GM12801 (cell line): ENCODE results near the gene VSTM4.

Source experiments
- TF ChIP-seq, protein P1 (sequence below): IDR thresholded peaks from one replicate; pipeline ENCODE4 v1.5.1; 2011; ENCODE audit warnings: control low read depth; ENCODE audit not compliant: insufficient read length; ENCODE audit errors: extremely low read depth

Gene VSTM4

DNA sequence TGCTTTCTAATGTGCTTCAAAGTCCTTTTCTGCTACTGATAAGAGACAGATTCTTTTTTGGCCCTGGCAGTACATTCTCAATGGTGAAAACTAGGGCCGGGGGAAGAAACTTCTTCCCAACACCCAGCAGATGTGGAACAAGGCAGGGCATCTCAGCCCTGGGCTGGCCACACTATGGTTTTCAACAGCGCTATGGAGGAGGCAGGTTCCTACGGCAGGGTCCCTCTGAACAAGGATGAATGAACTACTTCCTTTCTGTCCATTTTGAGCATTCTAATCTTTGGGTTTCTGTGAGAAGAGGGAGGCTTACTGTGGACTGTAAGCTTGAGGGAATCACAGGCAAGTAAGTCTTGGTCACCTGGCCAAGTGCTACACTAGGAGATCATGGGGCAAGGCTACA lies 78.7 kb downstream of the VSTM4 start:
- TF ChIP-seq, protein P1, sequence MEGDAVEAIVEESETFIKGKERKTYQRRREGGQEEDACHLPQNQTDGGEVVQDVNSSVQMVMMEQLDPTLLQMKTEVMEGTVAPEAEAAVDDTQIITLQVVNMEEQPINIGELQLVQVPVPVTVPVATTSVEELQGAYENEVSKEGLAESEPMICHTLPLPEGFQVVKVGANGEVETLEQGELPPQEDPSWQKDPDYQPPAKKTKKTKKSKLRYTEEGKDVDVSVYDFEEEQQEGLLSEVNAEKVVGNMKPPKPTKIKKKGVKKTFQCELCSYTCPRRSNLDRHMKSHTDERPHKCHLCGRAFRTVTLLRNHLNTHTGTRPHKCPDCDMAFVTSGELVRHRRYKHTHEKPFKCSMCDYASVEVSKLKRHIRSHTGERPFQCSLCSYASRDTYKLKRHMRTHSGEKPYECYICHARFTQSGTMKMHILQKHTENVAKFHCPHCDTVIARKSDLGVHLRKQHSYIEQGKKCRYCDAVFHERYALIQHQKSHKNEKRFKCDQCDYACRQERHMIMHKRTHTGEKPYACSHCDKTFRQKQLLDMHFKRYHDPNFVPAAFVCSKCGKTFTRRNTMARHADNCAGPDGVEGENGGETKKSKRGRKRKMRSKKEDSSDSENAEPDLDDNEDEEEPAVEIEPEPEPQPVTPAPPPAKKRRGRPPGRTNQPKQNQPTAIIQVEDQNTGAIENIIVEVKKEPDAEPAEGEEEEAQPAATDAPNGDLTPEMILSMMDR: no peak

DNA sequence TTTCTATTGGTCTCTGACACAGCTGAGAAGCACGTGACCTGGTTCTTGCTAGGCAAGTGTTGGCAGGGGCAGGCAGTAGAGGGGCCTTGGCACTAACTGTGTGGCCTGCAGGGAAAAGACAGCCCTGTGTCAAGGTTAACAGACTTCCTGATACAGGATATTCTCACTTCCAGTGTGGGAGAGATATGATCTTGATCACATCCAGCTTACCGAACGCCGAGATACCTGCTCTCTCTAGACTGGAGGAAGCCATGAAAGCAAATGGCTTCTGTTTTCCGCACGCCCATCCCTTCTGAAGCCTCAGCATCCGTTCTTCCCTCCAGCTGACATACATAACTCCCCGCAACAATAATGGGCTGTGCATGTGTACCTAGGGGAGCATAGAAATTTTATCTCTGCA lies 79.4 kb downstream of the VSTM4 start:
- TF ChIP-seq, protein P1: no peak

DNA sequence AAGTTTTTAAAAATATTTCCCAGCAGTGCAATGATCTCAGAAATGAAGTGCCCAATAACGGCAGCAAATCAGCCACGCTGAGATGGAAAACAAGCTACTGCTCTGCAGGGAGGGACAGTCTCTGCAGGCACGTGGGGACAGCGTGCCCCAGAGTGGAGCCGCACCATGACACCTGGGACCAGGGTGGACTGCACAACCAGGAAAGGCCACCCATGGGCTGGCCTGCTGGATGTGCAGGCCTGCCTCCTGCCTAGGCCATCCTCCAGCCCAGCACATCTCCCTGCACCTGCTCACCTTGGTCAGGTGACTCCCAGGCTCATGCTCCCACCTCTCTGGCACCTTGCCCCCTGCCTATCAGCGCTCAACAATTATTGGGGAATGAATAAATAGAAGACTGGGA lies 80.4 kb downstream of the VSTM4 start:
- TF ChIP-seq, protein P1: no peak

DNA sequence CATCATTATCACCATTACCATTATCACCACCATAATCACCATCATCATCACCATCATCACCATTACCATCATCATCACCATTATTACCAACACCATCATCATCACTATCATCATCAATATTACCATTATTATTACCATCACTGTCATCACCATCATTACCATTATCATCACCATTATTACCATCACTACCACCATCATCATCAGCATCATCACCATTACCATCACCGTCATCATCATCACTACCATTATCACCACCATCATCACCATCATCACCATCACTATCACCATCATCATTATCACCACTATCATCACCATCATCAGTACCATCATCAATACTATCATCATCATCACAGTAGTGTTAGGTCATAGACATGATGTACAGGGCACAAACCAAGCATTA lies 81.4 kb downstream of the VSTM4 start:
- TF ChIP-seq, protein P1: no peak

DNA sequence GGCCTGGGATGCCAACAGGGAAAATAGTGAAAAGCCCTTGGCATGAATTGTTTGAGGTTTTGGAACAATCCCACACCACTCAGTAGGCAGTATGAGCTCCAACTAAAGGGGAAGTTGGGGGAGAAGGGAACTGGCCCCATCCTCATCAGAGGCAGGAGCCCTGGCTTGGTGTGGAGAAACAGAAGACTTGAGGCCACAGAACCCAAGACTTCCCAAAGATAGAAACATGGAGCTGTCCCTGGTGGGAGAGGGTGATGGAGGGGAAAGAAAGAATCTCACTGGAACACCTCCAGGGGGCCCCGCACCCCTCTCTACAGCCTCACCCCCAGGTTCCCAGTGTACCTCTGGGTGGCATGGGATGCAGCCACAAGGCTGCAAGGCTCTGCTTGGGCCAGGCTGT lies 85.7 kb downstream of the VSTM4 start:
- TF ChIP-seq, protein P1: no peak

DNA sequence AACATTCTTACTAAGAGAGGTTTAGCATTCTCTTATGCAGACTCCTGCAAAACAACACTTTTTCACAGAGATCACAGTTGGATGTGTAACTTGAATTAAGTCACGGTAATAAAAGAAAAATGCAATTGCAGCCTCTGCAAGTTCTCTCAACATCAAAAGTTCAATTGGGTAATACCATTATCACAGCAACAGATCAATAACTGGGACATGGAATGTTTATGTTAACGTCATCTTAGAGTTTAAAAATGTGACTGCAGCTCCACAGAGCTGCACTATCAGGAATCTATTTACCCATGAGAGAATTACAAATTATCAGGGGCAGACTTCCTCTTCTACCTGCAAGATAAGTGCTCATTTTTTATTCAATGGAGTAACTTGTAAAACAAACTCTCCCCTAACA lies 86.7 kb downstream of the VSTM4 start:
- TF ChIP-seq, protein P1: no peak

DNA sequence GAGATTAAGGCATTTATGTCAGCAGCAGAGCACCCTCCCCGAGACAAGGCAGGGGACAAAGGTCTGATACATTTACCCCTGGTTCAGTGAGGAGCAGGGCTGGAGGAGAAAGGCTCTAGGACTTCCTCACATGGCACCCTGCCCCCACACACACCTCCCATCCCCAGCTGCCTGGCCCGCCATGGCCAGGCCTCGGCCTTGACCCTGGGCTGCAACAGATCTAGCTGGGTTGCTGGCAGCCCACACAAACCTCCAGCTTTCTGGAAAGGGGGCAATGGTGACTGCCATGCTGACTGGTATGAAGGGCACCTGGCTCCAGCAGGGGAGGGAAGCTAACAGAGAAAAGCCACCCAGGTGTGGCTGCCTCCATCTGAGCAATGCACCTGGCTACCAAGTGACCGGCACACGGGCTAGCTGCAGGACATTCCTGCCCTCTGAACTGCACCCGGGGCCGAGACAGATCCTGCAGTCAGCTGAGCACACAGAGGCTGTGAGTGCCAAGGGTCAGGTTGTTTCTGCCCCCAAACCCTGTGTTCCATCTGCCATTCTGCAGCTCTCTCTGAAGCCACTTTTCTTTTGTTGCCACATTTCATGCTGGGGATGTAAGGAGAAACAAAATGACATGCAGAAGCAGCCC lies 89.9 kb downstream of the VSTM4 start:
- TF ChIP-seq, protein P1: no peak
